ENCODE data around the gene ARHGDIA. TPM values are rescaled to one million over a fixed set of nuclear protein-coding genes. Genes with fewer than 3 reads are reported as not detected.
A peak's percentile ranks its signal among the peaks of the same experiment; 100 is the strongest.

ARHGDIA gene
- total RNA-seq, 4 donors from 2014 or later, result 189 to 480 (median 323) TPM

- Histone ChIP-seq H3K4me1 (peaks cover 10 to 17% (median 13%) of the 10 kb centered on the region in 4 donors), H3K27me3 (peaks cover 21% of the 10 kb centered on the region), H3K9me3 (no peaks in the 10 kb centered on the region), H3K36me3 (peaks cover 0 to 17% (median 0%) of the 10 kb centered on the region in 4 donors), H3K4me3 (peak overlapping the region in 3 of 4 donors; percentile 16 to 41 (median 32)), H3K27ac (no peak overlapping the region)
- intact Hi-C loops (cut with DNase I; ENCODE audit: low total_unique reads) (no loop called here), in situ Hi-C loops (cut with MboI; ENCODE audit: low pct_ligation_motif_present in 1 of 4, low pct_unique_long_range_greater_than_20kb in 1 of 4, low sequenced_read_pairs in 3 of 4) (no loop called here)
- 60% methylated on average over 14 of the region's 21 CpGs; no CpG with 5 or more reads in 1 of the 2 donors for WGBS, 2 donors (ENCODE audit: low coverage in 1 of 2)
- no peak for TF ChIP-seq POLR2AphosphoS5 (IDR thresholded peaks at IDR 0.05)
- TF ChIP-seq POLR2A (IDR thresholded peaks at IDR 0.05), result peak; percentile 5
- DNase-seq, result no peak
Measured at GRCh38 chr17:81901167-81902022, 30.3 kb upstream of the ARHGDIA start.

GRCh38 chr17:81900181-81900820 is 29.2 kb upstream of the ARHGDIA start:
- H3K4me3 ChIP-seq, result no peak overlapping the region
- TF ChIP-seq POLR2AphosphoS5 (IDR thresholded peaks at IDR 0.05) (no peak), EP300 (IDR thresholded peaks at IDR 0.05; ENCODE audit: low read depth) (no peak), POLR2A (IDR thresholded peaks at IDR 0.05) (no peak), CTCF (IDR thresholded peaks at IDR 0.05) (no peak)
- intact Hi-C loops (cut with DNase I; ENCODE audit: low total_unique reads) (no loop called here), in situ Hi-C loops (cut with MboI; ENCODE audit: low pct_ligation_motif_present in 1 of 4, low pct_unique_long_range_greater_than_20kb in 1 of 4, low sequenced_read_pairs in 3 of 4) (no loop called here)
- H3K27me3 ChIP-seq, result peaks cover 21% of the 10 kb centered on the region
- DNase-seq, result no peak
- peaks cover 10 to 17% (median 13%) of the 10 kb centered on the region in 4 donors for H3K4me1 ChIP-seq
- H3K9me3 ChIP-seq, result no peaks in the 10 kb centered on the region
- peaks cover 0 to 28% (median 3%) of the 10 kb centered on the region in 4 donors for H3K36me3 ChIP-seq
- 90% methylated on average over 17 of the region's 18 CpGs; no CpG with 5 or more reads in 1 of the 2 donors for WGBS, 2 donors (ENCODE audit: low coverage in 1 of 2)
- no peak overlapping the region for H3K27ac ChIP-seq

GRCh38 chr17:81899514-81900166 is 28.5 kb upstream of the ARHGDIA start:
- Histone ChIP-seq H3K9me3 (no peaks in the 10 kb centered on the region), H3K4me1 (peaks cover 10 to 17% (median 13%) of the 10 kb centered on the region in 4 donors), H3K4me3 (no peak overlapping the region), H3K36me3 (peaks cover 0 to 30% (median 4%) of the 10 kb centered on the region in 4 donors), H3K27me3 (peaks cover 21% of the 10 kb centered on the region), H3K27ac (no peak overlapping the region)
- TF ChIP-seq POLR2AphosphoS5 (IDR thresholded peaks at IDR 0.05), result no peak
- intact Hi-C loops (cut with DNase I; ENCODE audit: low total_unique reads), result no loop called here
- DNase-seq, result no peak
- in situ Hi-C loops (cut with MboI; ENCODE audit: low pct_ligation_motif_present in 1 of 4, low pct_unique_long_range_greater_than_20kb in 1 of 4, low sequenced_read_pairs in 3 of 4), result no loop called here
- 97% methylated on average over 21 of the region's 22 CpGs; no CpG with 5 or more reads in 1 of the 2 donors for WGBS, 2 donors (ENCODE audit: low coverage in 1 of 2)

DNA sequence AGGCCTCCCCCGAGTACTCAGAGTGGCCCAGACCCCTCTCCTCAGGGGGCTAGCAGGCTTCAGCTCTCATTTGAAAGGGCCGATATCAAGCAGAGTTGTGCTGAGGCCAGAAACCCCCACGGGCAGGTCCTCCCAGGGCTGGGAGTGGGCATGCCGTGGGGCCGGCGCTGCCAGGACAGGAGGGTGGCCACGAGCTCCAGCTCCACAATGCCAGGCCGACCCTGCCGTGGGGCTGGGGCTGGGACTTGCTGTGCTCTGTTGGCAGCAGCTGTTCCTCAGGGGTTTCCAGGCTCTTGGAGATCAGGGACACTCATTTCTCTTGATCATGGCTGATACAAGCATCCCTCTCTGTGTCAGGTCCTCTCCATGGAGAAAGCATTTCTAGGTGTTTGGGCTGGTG is 27.7 kb upstream of the ARHGDIA start:
- peaks cover 10 to 17% (median 13%) of the 10 kb centered on the region in 4 donors for H3K4me1 ChIP-seq
- peaks cover 21% of the 10 kb centered on the region for H3K27me3 ChIP-seq
- intact Hi-C loops (cut with DNase I; ENCODE audit: low total_unique reads) (no loop called here), in situ Hi-C loops (cut with MboI; ENCODE audit: low pct_ligation_motif_present in 1 of 4, low pct_unique_long_range_greater_than_20kb in 1 of 4, low sequenced_read_pairs in 3 of 4) (no loop called here)
- H3K4me3 ChIP-seq, result no peak overlapping the region
- TF ChIP-seq POLR2AphosphoS5 (IDR thresholded peaks at IDR 0.05) (no peak), EP300 (IDR thresholded peaks at IDR 0.05; ENCODE audit: low read depth) (no peak), POLR2A (IDR thresholded peaks at IDR 0.05) (no peak), CTCF (IDR thresholded peaks at IDR 0.05) (no peak)
- peaks cover 0 to 30% (median 4%) of the 10 kb centered on the region in 4 donors for H3K36me3 ChIP-seq
- no peaks in the 10 kb centered on the region for H3K9me3 ChIP-seq
- WGBS, 2 donors (ENCODE audit: low coverage in 1 of 2), result 94% methylated on average over 9 of the region's 9 CpGs; no CpG with 5 or more reads in 1 of the 2 donors
- H3K27ac ChIP-seq, result no peak overlapping the region
- DNase-seq, result no peak
